OCI-LY1 (cell line): ENCODE results near the gene PID1.

ENCODE experiments used
- H2AFZ ChIP-seq: fragments of 200-600 bp; sonication (generic), shearing (Covaris generic); 2 replicates; pipeline ENCODE4 v1.6.0; 2014; ENCODE audit warnings: antibody characterized with exemption, mild to moderate bottlenecking, low read length
- H3F3A ChIP-seq: fragments of 200-600 bp; sonication (generic), shearing (Covaris generic); 2 replicates; pipeline ENCODE4 v1.6.0; 2014; ENCODE audit warnings: mild to moderate bottlenecking, antibody characterized with exemption, low read length, moderate library complexity; ENCODE audit not compliant: insufficient read depth
- H3K27ac ChIP-seq: fragments of 200-600 bp; sonication (generic); 2 replicates; pipeline ENCODE4 v1.5.1; 2014; ENCODE audit warnings: low read length, mixed run types, mild to moderate bottlenecking, low read depth; ENCODE audit not compliant: poor library complexity, severe bottlenecking
- H3K27me3 ChIP-seq: fragments of 200-600 bp; sonication (generic); 2 replicates; pipeline ENCODE4 v1.6.0; 2014; ENCODE audit warnings: antibody characterized with exemption, mild to moderate bottlenecking, low read length, moderate library complexity; ENCODE audit not compliant: insufficient read depth
- H3K36me3 ChIP-seq: fragments of 200-600 bp; sonication (generic); 2 replicates; pipeline ENCODE4 v1.6.1; 2014; ENCODE audit warnings: mild to moderate bottlenecking, antibody characterized with exemption, low read length, moderate library complexity, mixed read lengths; ENCODE audit not compliant: insufficient read depth
- H3K4me1 ChIP-seq: fragments of 200-600 bp; sonication (generic); 2 replicates; pipeline ENCODE4 v1.5.1; 2014; ENCODE audit warnings: mild to moderate bottlenecking, low read length, moderate library complexity; ENCODE audit not compliant: insufficient read depth, severe bottlenecking
- H3K4me2 ChIP-seq: fragments of 200-600 bp; sonication (generic), shearing (Covaris generic); 2 replicates; pipeline ENCODE4 v1.6.1; 2014; ENCODE audit warnings: low read length
- H3K4me3 ChIP-seq: fragments of 200-600 bp; sonication (generic); 2 replicates; pipeline ENCODE4 v1.5.1; 2014; ENCODE audit warnings: low read length, low read depth, mild to moderate bottlenecking, mixed read lengths; ENCODE audit not compliant: poor library complexity, severe bottlenecking
- H3K79me2 ChIP-seq: fragments of 200-600 bp; shearing (Covaris generic); 2 replicates; pipeline ENCODE4 v1.6.1; 2016; ENCODE audit warnings: mixed run types, low read length, mixed read lengths; ENCODE audit not compliant: insufficient read depth
- H3K9ac ChIP-seq: fragments of 200-600 bp; sonication (generic), shearing (Covaris generic); 2 replicates; pipeline ENCODE4 v1.6.1; 2014; ENCODE audit warnings: mild to moderate bottlenecking, low read length, mixed read lengths
- H3K9me2 ChIP-seq: fragments of 200-600 bp; sonication (generic), shearing (Covaris generic); 2 replicates; pipeline ENCODE4 v1.6.1; 2014; ENCODE audit warnings: low read depth, mild to moderate bottlenecking, low read length, mixed read lengths
- H3K9me3 ChIP-seq: fragments of 200-600 bp; shearing (Covaris generic); 2 replicates; pipeline ENCODE4 v1.6.1; 2014; ENCODE audit warnings: low read length, mixed read lengths
- H4K20me1 ChIP-seq: fragments of 200-600 bp; sonication (generic), shearing (Covaris generic); 2 replicates; pipeline ENCODE4 v1.6.0; 2016; ENCODE audit warnings: mild to moderate bottlenecking, low read length; ENCODE audit not compliant: insufficient read depth
- CTCF ChIP-seq: fragments of 200-600 bp; sonication (generic), shearing (Covaris generic); IDR thresholded peaks from 2 replicates; pipeline ENCODE4 v1.5.1; 2017; ENCODE audit warnings: mild to moderate bottlenecking, antibody characterized with exemption, low read length, moderate library complexity, mixed read lengths
- EZH2 ChIP-seq: fragments of 200-600 bp; sonication (generic), shearing (Covaris generic); IDR thresholded peaks from 2 replicates; pipeline ENCODE4 v1.8.0; 2017; ENCODE audit warnings: borderline replicate concordance, mixed run types, mild to moderate bottlenecking, antibody characterized with exemption, low read length, moderate library complexity, mixed read lengths

PID1 gene

DNA sequence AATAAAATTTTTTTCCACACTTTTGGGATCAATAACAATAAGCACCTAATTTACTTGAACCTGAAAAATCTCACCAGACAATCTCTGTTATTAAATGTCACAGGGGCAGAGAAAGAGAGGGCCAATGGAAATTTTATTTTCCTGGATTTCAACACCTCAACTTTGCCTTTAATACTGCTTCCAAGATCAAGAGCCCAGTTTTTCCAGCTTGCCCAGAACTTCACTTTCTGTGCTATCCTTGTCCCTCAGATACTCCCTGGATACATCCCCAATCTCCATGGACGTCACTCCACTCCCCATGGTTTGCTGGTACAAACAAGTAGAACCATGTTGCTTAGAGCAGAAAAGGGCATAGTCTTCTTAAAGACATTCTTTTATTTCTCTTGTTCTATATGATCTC is 29.3 kb upstream of the PID1 start:
- Histone ChIP-seq H3F3A (no peaks in the 10 kb centered on the region), H3K9me3 (no peaks in the 10 kb centered on the region), H3K79me2 (no peaks in the 10 kb centered on the region), H3K27ac (no peak overlapping the region), H4K20me1 (no peaks in the 10 kb centered on the region), H3K9me2 (no peaks in the 10 kb centered on the region), H3K4me3 (no peak overlapping the region), H3K36me3 (no peaks in the 10 kb centered on the region), H3K9ac (no peak overlapping the region), H3K27me3 (no peaks in the 10 kb centered on the region), H3K4me2 (no peak overlapping the region), H3K4me1 (no peaks in the 10 kb centered on the region), H2AFZ (no peak overlapping the region)
- TF ChIP-seq CTCF (no peak), EZH2 (no peak)

GRCh38 chr2:229297247-229297646 is 26.2 kb upstream of the PID1 start:
- Histone ChIP-seq H3K9me3 (no peaks in the 10 kb centered on the region), H3K27me3 (no peaks in the 10 kb centered on the region), H3K4me2 (no peak overlapping the region), H3K79me2 (no peaks in the 10 kb centered on the region), H3K4me1 (no peaks in the 10 kb centered on the region), H3K36me3 (no peaks in the 10 kb centered on the region), H3F3A (no peaks in the 10 kb centered on the region), H3K9ac (no peak overlapping the region), H3K27ac (no peak overlapping the region), H4K20me1 (no peaks in the 10 kb centered on the region), H3K4me3 (no peak overlapping the region), H2AFZ (no peak overlapping the region), H3K9me2 (no peaks in the 10 kb centered on the region)
- TF ChIP-seq CTCF (no peak), EZH2 (no peak)

DNA sequence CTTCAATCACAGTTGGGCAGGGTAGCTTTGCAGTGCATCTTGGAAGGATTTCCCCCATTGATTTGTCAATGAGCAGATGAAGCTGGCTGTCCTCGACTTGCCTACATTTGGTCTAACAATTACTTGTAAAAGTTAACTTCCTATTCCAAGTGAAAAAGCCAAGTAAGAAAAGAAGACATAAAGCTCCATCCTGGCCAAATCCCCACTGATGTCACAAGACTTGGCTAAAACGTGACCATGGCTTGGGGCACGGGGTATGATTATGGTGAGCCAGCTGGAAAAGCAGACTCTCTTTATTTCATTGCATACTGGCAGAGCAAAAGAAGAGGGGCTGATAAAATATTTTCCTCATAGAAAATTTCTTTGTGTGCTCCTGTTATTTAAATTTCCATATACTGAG is 25.4 kb upstream of the PID1 start:
- Histone ChIP-seq H3K36me3 (no peaks in the 10 kb centered on the region), H3K4me1 (no peaks in the 10 kb centered on the region), H3K27me3 (no peaks in the 10 kb centered on the region), H2AFZ (no peak overlapping the region), H3K4me3 (no peak overlapping the region), H3K9me3 (no peaks in the 10 kb centered on the region), H3K79me2 (no peaks in the 10 kb centered on the region), H3K4me2 (no peak overlapping the region), H3K27ac (no peak overlapping the region), H4K20me1 (no peaks in the 10 kb centered on the region), H3K9ac (no peak overlapping the region), H3K9me2 (no peaks in the 10 kb centered on the region), H3F3A (no peaks in the 10 kb centered on the region)
- TF ChIP-seq EZH2: no peak
- TF ChIP-seq CTCF: no peak
